ENCODE results near the gene BRAF. TPM values are rescaled to one million over a fixed set of nuclear protein-coding genes. Genes with fewer than 3 reads are reported as not detected.
"Not testable (repeated sequence)": the region's sequence is repeated elsewhere in the genome, so short reads cannot be mapped to it uniquely, and the experiment has no call there.

The BRAF gene
- total and polyA plus RNA-seq, 2 of the 8 experiments (the other 6 are each of a cell fraction or from before 2014, with no cell fraction given): 11.4 to 32.6 TPM

DNA sequence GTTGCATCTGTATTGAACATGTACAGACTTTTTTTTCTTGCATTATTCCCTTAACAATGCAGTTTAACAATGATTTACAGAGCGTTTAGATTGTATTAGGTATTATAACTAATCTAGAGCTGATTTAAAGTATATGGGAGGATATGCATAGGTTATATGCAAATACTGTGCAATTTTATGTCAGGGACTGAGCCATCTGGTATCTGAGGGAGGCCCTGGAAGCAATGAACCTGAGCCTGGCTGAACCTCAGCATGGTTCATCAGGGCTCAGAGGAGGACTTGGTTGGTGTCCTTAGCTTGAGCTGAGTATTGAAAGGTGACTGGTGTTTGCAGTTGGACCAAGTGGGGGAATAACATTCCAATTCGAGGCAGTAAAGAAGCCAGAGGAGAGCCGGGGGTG is 247.2 kb downstream of the BRAF start (continued):
- TF ChIP-seq KDM1A (IDR thresholded peaks at IDR 0.05; ENCODE audit: borderline replicate concordance, low read length) (no peak), CBX8 (IDR thresholded peaks at IDR 0.05; ENCODE audit: borderline replicate concordance, low read depth, low read length) (no peak), RAD21 (IDR thresholded peaks at IDR 0.05 in 1 of 2, conservative IDR thresholded peaks at IDR 0.05 in 1 of 2; ENCODE audit: low read depth in 2 of 2, low read length in 2 of 2) (no peak), NANOG (IDR thresholded peaks at IDR 0.05; ENCODE audit: insufficient read depth, low read depth, low read length, poor library complexity, severe bottlenecking) (no peak), NRF1 (IDR thresholded peaks at IDR 0.05; ENCODE audit: low read depth, low read length) (no peak), TEAD4 (IDR thresholded peaks at IDR 0.05; ENCODE audit: low read depth, low read length) (no peak), CTBP2 (IDR thresholded peaks at IDR 0.05; ENCODE audit: borderline replicate concordance, insufficient read depth, insufficient read length, low read length) (no peak)
- TF ChIP-seq, protein P1, sequence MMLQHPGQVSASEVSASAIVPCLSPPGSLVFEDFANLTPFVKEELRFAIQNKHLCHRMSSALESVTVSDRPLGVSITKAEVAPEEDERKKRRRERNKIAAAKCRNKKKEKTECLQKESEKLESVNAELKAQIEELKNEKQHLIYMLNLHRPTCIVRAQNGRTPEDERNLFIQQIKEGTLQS (IDR thresholded peaks at IDR 0.05; ENCODE audit: insufficient read depth, low read depth, low read length): no peak

- H4K8ac ChIP-seq (ENCODE audit: extremely low read depth, insufficient read depth, low read length); H3K56ac ChIP-seq (replicated peaks; ENCODE audit: insufficient read length, low read depth, low read length); H3K36me3 ChIP-seq (ENCODE audit: control insufficient read depth in 2 of 4, insufficient read depth in 4 of 4, low read length in 3 of 4); H4K5ac ChIP-seq (ENCODE audit: insufficient read length, low read depth, low read length); FAIRE-seq; H2BK5ac ChIP-seq (ENCODE audit: low read depth, low read length); H3K79me2 ChIP-seq (ENCODE audit: control insufficient read depth in 1 of 2, insufficient read depth in 2 of 2, low read length in 2 of 2); H2BK20ac ChIP-seq (ENCODE audit: low read length); H3K27ac ChIP-seq (ENCODE audit: low read depth, low read length); H2AFZ ChIP-seq (ENCODE audit: low read length); H2BK120ac ChIP-seq (replicated peaks; ENCODE audit: low read depth, low read length); POLR2A ChIA-PET (ENCODE audit: partially characterized antibody); DNase-seq (ENCODE audit: low read depth in 1 of 2, low spot score in 2 of 2); H2AK5ac ChIP-seq (ENCODE audit: low read depth, low read length); H3K4me1 ChIP-seq (replicated peaks in 1 of 4; ENCODE audit: control insufficient read depth in 3 of 4, insufficient read depth in 4 of 4, low read length in 3 of 4); H3K14ac ChIP-seq (ENCODE audit: insufficient read length); H2BK15ac ChIP-seq (ENCODE audit: low read length); H3K27me3 ChIP-seq (replicated peaks in 1 of 4; ENCODE audit: control insufficient read depth in 3 of 4, extremely low read depth in 1 of 4, insufficient read depth in 3 of 4, low read length in 3 of 4); H3K4me2 ChIP-seq (ENCODE audit: insufficient read depth in 1 of 2, low read depth in 2 of 2, low read length in 2 of 2); H4K91ac ChIP-seq (replicated peaks; ENCODE audit: insufficient read length, low read length); H3K23ac ChIP-seq (ENCODE audit: insufficient read length); H3K4me3 ChIP-seq (ENCODE audit: extremely low read depth in 1 of 4, insufficient read depth in 2 of 4, low read depth in 3 of 4, low read length in 4 of 4); H3K4ac ChIP-seq (replicated peaks; ENCODE audit: insufficient read length, low read depth, low read length); H2BK12ac ChIP-seq (ENCODE audit: low read depth, low read length); H3K79me1 ChIP-seq (ENCODE audit: low read depth, low read length); H3K9me3 ChIP-seq (ENCODE audit: insufficient read depth in 2 of 2, low read depth in 1 of 2, low read length in 1 of 2); H3K18ac ChIP-seq (ENCODE audit: extremely low read depth, low read length); H4K20me1 ChIP-seq (replicated peaks in 1 of 2; ENCODE audit: control insufficient read depth in 1 of 2, insufficient read depth in 2 of 2, low read length in 2 of 2); H3K23me2 ChIP-seq (ENCODE audit: low read depth, low read length); H3K9ac ChIP-seq (replicated peaks in 1 of 4; ENCODE audit: extremely low read depth in 1 of 4, low read depth in 3 of 4, low read length in 3 of 4): not testable (repeated sequence)
- CTCF ChIA-PET (ENCODE audit: partially characterized antibody): interaction anchor here (0.9 to 4.5 kb wide), 6 partner anchors 8 to 332 kb away, joined by 3 to 38 read pairs (median 6); no protein-coding TSS in a partner anchor
- WGBS, 2 experiments (ENCODE audit: extremely low coverage in 1 of 2, insufficient coverage in 1 of 2, insufficient read length in 1 of 2, insufficient replicate concordance in 2 of 2, low coverage in 1 of 2, low lambda C conversion rate in 2 of 2, missing lambda C conversion rate in 1 of 2): 92% methylated on average over 11 of the region's 11 CpGs; no CpG with 5 or more reads in 1 of the 2 experiments
These were observed 247.8 kb downstream of the BRAF start for GRCh38 chr7:140676956-140677355.
